NCI-H187 (cell line): ENCODE data around the gene PLEKHA5.
"Not testable (repeated sequence)": the region's sequence is repeated elsewhere in the genome, so short reads cannot be mapped to it uniquely, and the experiment has no call there.

Source experiments
- DNase-seq, 2 experiments: peaks; one replicate each; lab custom pipeline; 2025; lab: John Stamatoyannopoulos, UW

PLEKHA5 gene

GRCh38 chr12:19129486-19130223 lies at the start of gene PLEKHA5:
Gene PLEKHA5 (plus strand): TSS chr12:19129733. CDS start chr12:19129800, 67 bp downstream.
- DNase-seq: peak; percentile 43 to 59

GRCh38 chr12:19080918-19081317 lies 48.6 kb upstream of the PLEKHA5 start:
- no peak for DNase-seq

- DNase-seq: no peak
These were observed 47.1 kb upstream of the PLEKHA5 start for GRCh38 chr12:19082365-19082911.

GRCh38 chr12:19084547-19084946 lies 45.0 kb upstream of the PLEKHA5 start:
- DNase-seq: no peak

- no peak for DNase-seq
These were observed 44.4 kb upstream of the PLEKHA5 start for GRCh38 chr12:19085090-19085489.

GRCh38 chr12:19088606-19089005 lies 40.9 kb upstream of the PLEKHA5 start:
- no peak for DNase-seq

- DNase-seq: not testable (repeated sequence)
These were observed 37.1 kb upstream of the PLEKHA5 start for GRCh38 chr12:19092482-19092881.

- DNase-seq: no peak
These were observed 36.3 kb upstream of the PLEKHA5 start for GRCh38 chr12:19093218-19093617.

- DNase-seq: no peak
These were observed 34.2 kb upstream of the PLEKHA5 start for GRCh38 chr12:19095331-19095730.

GRCh38 chr12:19095756-19096480 lies 33.6 kb upstream of the PLEKHA5 start:
- DNase-seq: no peak

GRCh38 chr12:19105463-19105862 lies 24.1 kb upstream of the PLEKHA5 start:
- DNase-seq: peak; percentile 18 to 63

GRCh38 chr12:19107750-19108149 lies 21.8 kb upstream of the PLEKHA5 start:
- no peak for DNase-seq

- no peak for DNase-seq
These were observed 19.2 kb upstream of the PLEKHA5 start for GRCh38 chr12:19110221-19110940.

- no peak for DNase-seq
These were observed 16.1 kb upstream of the PLEKHA5 start for GRCh38 chr12:19113464-19113863.

GRCh38 chr12:19115285-19115684 lies 14.2 kb upstream of the PLEKHA5 start:
- DNase-seq: no peak

- no peak for DNase-seq
These were observed 10.1 kb upstream of the PLEKHA5 start for GRCh38 chr12:19119440-19119839.

GRCh38 chr12:19120795-19121194 lies 8.7 kb upstream of the PLEKHA5 start:
- no peak for DNase-seq

- DNase-seq: no peak
These were observed 8.0 kb upstream of the PLEKHA5 start for GRCh38 chr12:19121449-19122018.

GRCh38 chr12:19125325-19125724 lies 4.2 kb upstream of the PLEKHA5 start:
- no peak for DNase-seq

- no peak for DNase-seq
These were observed 2.3 kb upstream of the PLEKHA5 start for GRCh38 chr12:19127270-19127669.

GRCh38 chr12:19128485-19128884 lies 1.0 kb upstream of the PLEKHA5 start:
- DNase-seq: no peak

GRCh38 chr12:19129122-19129485 lies 429 bp upstream of the PLEKHA5 start:
- DNase-seq: peak in 1 of 2 experiments; percentile 3
